Lower leg skin (tissue), 4 donors: ENCODE results near the gene DENND1B. TPM values are rescaled to one million over a fixed set of nuclear protein-coding genes. Genes with fewer than 3 reads are reported as not detected.

Source experiments
- DNase-seq, 2 donors: peaks; one replicate each; pipeline ENCODE4 v3.0.0-alpha.2; 2019; ENCODE audit warnings: low spot score in 2 of 2
- H3K4me3 ChIP-seq: fragments of 200-600 bp; sonication (generic); 2 replicates; pipeline ENCODE4 v1.5.1; 2017; ENCODE audit warnings: mild to moderate bottlenecking, low read depth; ENCODE audit not compliant: poor library complexity, severe bottlenecking
- POLR2A ChIP-seq, 2 donors: fragments of 450-650 bp; IDR thresholded peaks; one replicate each; pipeline ENCODE4 v1.6.1; 2016 to 2017; ENCODE audit warnings: antibody characterized with exemption in 2 of 2, mild to moderate bottlenecking in 1 of 2, moderate library complexity in 1 of 2
- WGBS, 2 donors: methylation state at CpG; one replicate each; pipeline ENCODE4 v1.1.5; 2018; 5-methylcytosine and 5-hydroxymethylcytosine counted together
- intact Hi-C: fragments of 100-400 bp; cut with DNase I; formaldehyde crosslinking; loops from one replicate; pipeline ENCODE4 v1.15.0; 2023; ENCODE audit warnings: low total_unique reads
- total RNA-seq, 4 donors: library from RNA; depleted of rRNA; stranded (reverse); fragments of >200 nt; gene quantifications; one replicate each; pipeline ENCODE4 v1.1.0, GENCODE V29; 2016
- TF ChIP-seq, protein P1 (sequence below), 3 donors: fragments of 450-650 bp; IDR thresholded peaks; one replicate each; pipeline ENCODE4 v1.5.1; 2016; ENCODE audit warnings: antibody characterized with exemption in 3 of 3, mild to moderate bottlenecking in 3 of 3, moderate library complexity in 2 of 3

Gene DENND1B
- total RNA-seq, 4 donors from 2014 or later: 5.5 to 12.4 (median 7.2) TPM

DNA sequence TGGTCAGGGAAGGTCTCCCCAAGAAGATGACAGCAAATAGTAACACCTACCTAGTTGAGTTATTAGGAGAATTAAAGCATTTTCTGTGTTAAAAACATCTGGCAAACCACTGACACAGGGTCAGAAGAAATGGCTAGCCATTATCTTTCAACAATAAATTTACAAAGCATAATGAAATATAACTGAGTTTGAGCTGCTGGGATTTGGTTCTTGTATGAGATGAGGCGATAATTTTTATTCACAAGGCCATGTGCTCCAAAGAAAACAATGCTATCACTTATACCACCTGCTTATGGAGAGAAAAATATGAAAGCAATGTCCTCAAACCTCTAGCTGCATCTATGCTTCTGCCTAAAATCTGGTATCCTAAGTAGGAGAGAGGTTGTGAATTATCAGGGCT, 304.9 kb downstream of the DENND1B start:
- no peak overlapping the region for H3K4me3 ChIP-seq
- no peak for TF ChIP-seq POLR2A (IDR thresholded peaks at IDR 0.05)
- TF ChIP-seq, protein P1, sequence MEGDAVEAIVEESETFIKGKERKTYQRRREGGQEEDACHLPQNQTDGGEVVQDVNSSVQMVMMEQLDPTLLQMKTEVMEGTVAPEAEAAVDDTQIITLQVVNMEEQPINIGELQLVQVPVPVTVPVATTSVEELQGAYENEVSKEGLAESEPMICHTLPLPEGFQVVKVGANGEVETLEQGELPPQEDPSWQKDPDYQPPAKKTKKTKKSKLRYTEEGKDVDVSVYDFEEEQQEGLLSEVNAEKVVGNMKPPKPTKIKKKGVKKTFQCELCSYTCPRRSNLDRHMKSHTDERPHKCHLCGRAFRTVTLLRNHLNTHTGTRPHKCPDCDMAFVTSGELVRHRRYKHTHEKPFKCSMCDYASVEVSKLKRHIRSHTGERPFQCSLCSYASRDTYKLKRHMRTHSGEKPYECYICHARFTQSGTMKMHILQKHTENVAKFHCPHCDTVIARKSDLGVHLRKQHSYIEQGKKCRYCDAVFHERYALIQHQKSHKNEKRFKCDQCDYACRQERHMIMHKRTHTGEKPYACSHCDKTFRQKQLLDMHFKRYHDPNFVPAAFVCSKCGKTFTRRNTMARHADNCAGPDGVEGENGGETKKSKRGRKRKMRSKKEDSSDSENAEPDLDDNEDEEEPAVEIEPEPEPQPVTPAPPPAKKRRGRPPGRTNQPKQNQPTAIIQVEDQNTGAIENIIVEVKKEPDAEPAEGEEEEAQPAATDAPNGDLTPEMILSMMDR (IDR thresholded peaks at IDR 0.05): no peak
- intact Hi-C loops: no loop called here
- WGBS, 2 donors: 76 to 88% methylated on average over 1 of the region's 1 CpG
- no peak for DNase-seq

DNA sequence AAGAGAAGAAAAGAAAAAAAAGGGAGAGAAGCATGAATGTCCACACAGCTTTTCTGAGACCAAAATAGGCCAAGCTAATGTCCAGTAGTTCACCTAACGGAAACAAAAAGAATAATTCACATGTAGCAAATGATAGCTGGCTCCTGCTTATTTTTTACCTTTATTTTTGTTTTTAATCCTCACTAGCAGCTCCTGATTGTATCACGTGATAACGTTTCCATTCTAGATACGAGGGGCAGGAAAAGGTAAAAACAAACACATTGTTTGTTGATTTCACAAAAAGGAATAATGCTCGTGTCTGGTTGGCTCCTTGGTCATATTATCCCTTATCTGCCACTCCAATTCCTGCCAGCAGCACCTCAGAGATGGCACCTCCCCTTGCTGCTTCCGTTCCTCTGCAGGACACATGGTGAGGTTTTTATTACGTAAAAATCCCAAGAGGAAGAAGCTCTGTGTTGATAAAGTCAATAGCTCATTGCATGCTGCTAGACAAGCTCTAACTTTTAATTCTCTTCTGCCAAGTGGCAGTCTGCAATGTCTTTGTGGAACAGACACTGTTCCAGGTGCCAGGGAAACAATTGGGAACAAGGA, 305.6 kb downstream of the DENND1B start:
- no peak for DNase-seq
- TF ChIP-seq, protein P1 (IDR thresholded peaks at IDR 0.05): no peak
- TF ChIP-seq POLR2A (IDR thresholded peaks at IDR 0.05): no peak
- H3K4me3 ChIP-seq: no peak overlapping the region
- 62 to 64% methylated on average over 7 of the region's 7 CpGs for WGBS, 2 donors
- intact Hi-C loops: no loop called here

DNA sequence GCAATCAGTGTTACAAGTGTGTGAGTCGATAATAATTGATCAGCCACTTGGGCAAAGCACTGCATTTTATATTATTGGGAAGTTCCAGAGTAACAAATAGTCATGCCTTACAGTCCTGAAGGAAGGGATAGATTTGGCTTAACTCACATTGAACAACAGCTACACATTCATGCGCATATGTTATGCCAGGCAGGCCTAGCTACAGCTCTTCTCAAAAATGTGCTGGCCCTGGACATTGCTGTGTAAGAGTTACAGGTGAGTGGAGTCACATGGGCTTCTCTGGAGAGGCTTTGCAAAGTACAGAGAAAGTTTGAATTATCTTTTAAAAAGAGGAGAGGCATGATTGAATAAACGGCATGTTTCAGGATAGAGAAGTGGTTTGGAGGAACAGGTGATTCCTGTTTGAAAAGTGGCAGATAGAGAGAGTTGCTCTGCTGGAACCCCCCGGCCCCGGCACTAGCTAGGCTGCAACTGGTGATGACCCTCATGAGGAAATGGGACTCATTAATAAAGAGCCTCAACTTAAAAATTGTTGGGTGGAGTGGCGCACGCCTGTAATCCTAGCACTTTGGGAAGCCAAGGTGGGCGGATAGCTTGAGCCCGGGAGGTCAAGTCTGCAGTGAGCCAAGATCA, 306.6 kb downstream of the DENND1B start:
- DNase-seq: no peak
- intact Hi-C loops: no loop called here
- 88 to 93% methylated on average over 9 of the region's 9 CpGs for WGBS, 2 donors
- H3K4me3 ChIP-seq: no peak overlapping the region
- TF ChIP-seq, protein P1 (IDR thresholded peaks at IDR 0.05): no peak
- TF ChIP-seq POLR2A (IDR thresholded peaks at IDR 0.05): no peak

DNA sequence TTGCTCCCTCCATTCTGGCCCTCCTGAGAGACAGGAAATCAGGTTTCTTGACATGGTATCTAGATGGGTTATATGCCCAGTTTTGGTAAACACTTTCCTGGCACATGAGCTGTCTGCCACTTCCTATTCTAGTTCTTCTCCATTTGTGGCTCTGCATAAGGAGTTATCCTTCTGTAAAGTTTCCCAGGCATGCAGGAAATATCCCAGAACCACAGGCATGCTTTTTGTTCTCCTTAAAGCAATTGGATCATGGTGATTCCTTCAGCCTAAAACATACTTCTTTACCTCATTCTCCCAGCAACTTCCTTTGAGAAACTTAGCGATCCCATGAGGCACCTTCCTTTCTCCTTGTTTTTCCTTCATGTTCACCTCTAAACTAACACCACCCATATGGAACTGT, 307.4 kb downstream of the DENND1B start:
- 80 to 92% methylated on average over 1 of the region's 1 CpG for WGBS, 2 donors
- TF ChIP-seq POLR2A (IDR thresholded peaks at IDR 0.05): no peak
- TF ChIP-seq, protein P1 (IDR thresholded peaks at IDR 0.05): no peak
- intact Hi-C loops: no loop called here
- DNase-seq: no peak
- no peak overlapping the region for H3K4me3 ChIP-seq

DNA sequence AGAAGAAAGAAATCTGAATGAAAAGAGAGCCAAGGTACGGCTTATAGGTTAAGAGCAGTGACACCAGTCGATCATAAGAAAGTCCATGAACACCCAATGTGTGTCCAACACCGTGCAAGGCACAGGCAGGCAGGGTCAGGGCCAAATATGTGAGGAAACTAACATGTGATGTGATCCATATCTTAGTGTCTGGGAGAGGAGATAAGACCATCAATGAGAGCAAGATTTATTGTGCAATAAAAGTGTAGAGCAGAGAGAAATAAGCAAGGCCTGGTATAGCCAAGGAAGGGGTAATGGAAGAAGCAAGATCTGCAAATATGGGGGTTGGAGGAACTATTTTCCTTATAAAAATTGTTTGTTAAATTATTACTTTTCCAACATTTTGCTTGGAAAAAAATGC, 308.5 kb downstream of the DENND1B start:
- H3K4me3 ChIP-seq: no peak overlapping the region
- DNase-seq: no peak
- no peak for TF ChIP-seq POLR2A (IDR thresholded peaks at IDR 0.05)
- TF ChIP-seq, protein P1 (IDR thresholded peaks at IDR 0.05): no peak
- intact Hi-C loops: no loop called here
- 52 to 56% methylated on average over 3 of the region's 3 CpGs for WGBS, 2 donors
